Spleen (tissue), 11 donors: Measurements from ENCODE around the gene MICAL3. TPM values are rescaled to one million over a fixed set of nuclear protein-coding genes. Genes with fewer than 3 reads are reported as not detected.

ENCODE experiments used
- DNase-seq: peaks from one replicate; pipeline ENCODE4 v3.0.0-alpha.2; 2020
- H3K27ac ChIP-seq, 8 donors: fragments of 200-600 bp; sonication (generic) in 7 of 8; 1 replicate in 4 of 8; 2 replicates in 4 of 8; pipeline versions ENCODE4 v1.5.0 to v1.8.0; 2016 to 2021; ENCODE audit warnings: inconsistent platforms in 4 of 8, mild to moderate bottlenecking in 4 of 8, moderate library complexity in 1 of 8
- H3K27me3 ChIP-seq, 7 donors: fragments of 200-600 bp; sonication (generic) in 6 of 7; replicated peaks in 1 of 7; 1 replicate in 4 of 7; 2 replicates in 3 of 7; pipeline versions ENCODE4 v1.5.0 to v1.8.0; 2016 to 2021; ENCODE audit warnings: inconsistent platforms in 3 of 7, mild to moderate bottlenecking in 1 of 7
- H3K36me3 ChIP-seq, 6 donors: fragments of 200-600 bp; sonication (generic) in 5 of 6; 1 replicate in 4 of 6; 2 replicates in 2 of 6; pipeline versions ENCODE4 v1.5.0 to v1.8.0; 2016 to 2021; ENCODE audit warnings: inconsistent platforms in 2 of 6
- H3K4me1 ChIP-seq, 6 donors: fragments of 200-600 bp; sonication (generic) in 5 of 6; 1 replicate in 3 of 6; 2 replicates in 3 of 6; pipeline versions ENCODE4 v1.5.0 to v1.8.0; 2016 to 2021; ENCODE audit warnings: inconsistent platforms in 3 of 6
- H3K4me3 ChIP-seq, 8 donors: fragments of 200-600 bp; sonication (generic) in 7 of 8; 1 replicate in 4 of 8; 2 replicates in 4 of 8; pipeline versions ENCODE4 v1.5.0 to v1.8.0; 2016 to 2021; ENCODE audit warnings: inconsistent platforms in 4 of 8, mild to moderate bottlenecking in 4 of 8, moderate library complexity in 2 of 8
- H3K9me3 ChIP-seq, 8 donors: fragments of 200-600 bp; sonication (generic) in 7 of 8; 1 replicate in 4 of 8; 2 replicates in 4 of 8; pipeline versions ENCODE4 v1.5.0 to v1.8.0; 2016 to 2021; ENCODE audit warnings: inconsistent platforms in 4 of 8
- POLR2A ChIP-seq, 3 donors: fragments of 450-650 bp; IDR thresholded peaks; one replicate each; pipeline ENCODE4 v1.5.1; 2017; ENCODE audit warnings: antibody characterized with exemption in 3 of 3, mild to moderate bottlenecking in 1 of 3
- POLR2AphosphoS5 ChIP-seq, 3 donors: sonication (generic); formaldehyde crosslinking; IDR thresholded peaks; one replicate each; pipeline ENCODE4 v1.5.1; 2017; ENCODE audit warnings: antibody characterized with exemption in 3 of 3
- WGBS, 5 donors: extraction: QIAGEN DNeasy Blood & Tissue Kit in 3 of 5; methylation state at CpG; one replicate each; pipeline versions ENCODE4 v1.1.5 to v1.1.7; 2013 to 2018; 5-methylcytosine and 5-hydroxymethylcytosine counted together
- intact Hi-C: fragments of 100-400 bp; cut with DNase I; formaldehyde crosslinking; loops from one replicate; pipeline ENCODE4 v1.15.0; 2023; ENCODE audit warnings: low total_unique reads
- polyA plus RNA-seq, 3 donors: library from polyadenylated mRNA; stranded (reverse); fragments of 200-250 nt; gene quantifications; one replicate each; pipeline ENCODE4 v1.2.1, GENCODE V29; 2013
- total RNA-seq, 7 donors: library from RNA; depleted of rRNA in 3 of 7; stranded (reverse); fragments of >200 nt in 3 of 7; fragmentation: NEBNext Ultra II Directional in 4 of 7; extraction: Animal tissue kit (Norgen Biotek cat#: 25700) in 4 of 7; gene quantifications; one replicate each; pipeline versions ENCODE4 v1.1.0 to v1.2.1, GENCODE V29; 2016 to 2021
- TF ChIP-seq, protein P1 (sequence below), 11 experiments: fragments of 200-600 bp in 7 of 11; fragments of 450-650 bp in 4 of 11; sonication (generic) in 4 of 11; IDR thresholded peaks in 8 of 11; conservative IDR thresholded peaks in 3 of 11; 1 replicate in 7 of 11; 2 replicates in 4 of 11; pipeline versions ENCODE4 v1.4.0 to v1.8.0; 2016 to 2021; ENCODE audit warnings: antibody characterized with exemption in 11 of 11, inconsistent platforms in 4 of 11, mild to moderate bottlenecking in 1 of 11
- donor health status: healthy with polysubstance abuse.
- donor health status: DM: no; HTN: no; CAD: no; lungs with moderate emphysema.
- donor health status: DM: no; HTN: no; CAD: no.
- donor health status: Bipolar disorder and iron deficiency.
- donor health status: healthy.
- donor health status: DM: no; HTN: no; CAD: no.
- donor health status: DM: yes; HTN: yes; CAD: no.

The MICAL3 gene
- total and polyA plus RNA-seq, 10 donors, result 2.6 to 133 (median 75.2) TPM

DNA sequence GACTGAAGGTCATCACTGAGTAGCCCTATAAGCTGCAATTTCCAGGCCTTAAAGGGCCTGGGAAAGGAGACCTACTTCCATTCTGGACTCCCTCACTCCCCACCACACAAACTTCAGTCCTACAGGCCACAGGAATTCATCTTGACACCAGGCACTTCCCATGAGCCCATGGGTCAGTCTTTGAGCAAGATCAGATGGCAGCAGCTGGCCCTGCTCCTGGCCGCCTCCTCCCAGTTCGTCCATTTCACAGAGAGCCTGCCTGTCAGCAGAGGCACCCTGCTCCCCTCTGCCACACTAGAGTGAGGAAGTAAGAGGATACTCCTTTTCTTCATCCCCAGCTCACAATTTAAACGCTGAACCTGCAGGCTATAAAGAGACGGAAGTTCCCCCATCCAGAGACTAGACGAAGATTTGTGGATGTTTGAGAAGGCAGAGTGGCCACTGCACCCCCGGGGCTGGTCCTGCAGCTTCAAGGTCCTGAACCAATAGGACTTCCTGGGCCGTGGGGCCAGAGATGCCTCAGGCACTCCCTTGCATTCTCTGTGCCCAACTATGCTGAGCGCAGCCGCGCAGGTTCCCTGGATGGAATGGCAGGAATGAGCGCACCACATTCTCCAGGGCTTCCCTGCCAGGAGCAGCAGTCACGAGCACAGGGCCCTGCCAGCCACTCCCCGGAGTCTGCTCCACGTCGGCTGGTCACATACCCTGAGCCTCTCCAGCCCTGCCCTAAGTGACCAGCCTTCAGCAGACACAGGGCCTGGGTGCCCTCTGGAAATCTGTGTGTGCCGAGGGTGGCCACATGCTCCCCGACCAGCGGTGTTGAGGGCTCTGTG lies 216.6 kb downstream of the MICAL3 start:
- WGBS, 5 donors, result 83 to 91% (median 87%) methylated on average over 14 to 18 of the region's 18 CpGs
- Histone ChIP-seq H3K36me3 (peaks cover 0 to 100% (median 81%) of the 10 kb centered on the region in 6 donors), H3K4me1 (no peaks in the 10 kb centered on the region), H3K27me3 (no peaks in the 10 kb centered on the region), H3K9me3 (no peaks in the 10 kb centered on the region), H3K4me3 (no peak overlapping the region), H3K27ac (peak overlapping the region in 1 of 8 donors; percentile 25)
- intact Hi-C loops, result no loop called here
- TF ChIP-seq POLR2AphosphoS5 (IDR thresholded peaks at IDR 0.05), result peak in 1 of 3 donors; percentile 27
- TF ChIP-seq, protein P1, sequence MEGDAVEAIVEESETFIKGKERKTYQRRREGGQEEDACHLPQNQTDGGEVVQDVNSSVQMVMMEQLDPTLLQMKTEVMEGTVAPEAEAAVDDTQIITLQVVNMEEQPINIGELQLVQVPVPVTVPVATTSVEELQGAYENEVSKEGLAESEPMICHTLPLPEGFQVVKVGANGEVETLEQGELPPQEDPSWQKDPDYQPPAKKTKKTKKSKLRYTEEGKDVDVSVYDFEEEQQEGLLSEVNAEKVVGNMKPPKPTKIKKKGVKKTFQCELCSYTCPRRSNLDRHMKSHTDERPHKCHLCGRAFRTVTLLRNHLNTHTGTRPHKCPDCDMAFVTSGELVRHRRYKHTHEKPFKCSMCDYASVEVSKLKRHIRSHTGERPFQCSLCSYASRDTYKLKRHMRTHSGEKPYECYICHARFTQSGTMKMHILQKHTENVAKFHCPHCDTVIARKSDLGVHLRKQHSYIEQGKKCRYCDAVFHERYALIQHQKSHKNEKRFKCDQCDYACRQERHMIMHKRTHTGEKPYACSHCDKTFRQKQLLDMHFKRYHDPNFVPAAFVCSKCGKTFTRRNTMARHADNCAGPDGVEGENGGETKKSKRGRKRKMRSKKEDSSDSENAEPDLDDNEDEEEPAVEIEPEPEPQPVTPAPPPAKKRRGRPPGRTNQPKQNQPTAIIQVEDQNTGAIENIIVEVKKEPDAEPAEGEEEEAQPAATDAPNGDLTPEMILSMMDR (IDR thresholded peaks at IDR 0.05 in 8 of 11, conservative IDR thresholded peaks at IDR 0.05 in 3 of 11), result no peak
- TF ChIP-seq POLR2A (IDR thresholded peaks at IDR 0.05), result no peak
- DNase-seq, result no peak

GRCh38 chr22:17807086-17807485 lies 217.3 kb downstream of the MICAL3 start:
- 92 to 94% (median 93%) methylated on average over 10 of the region's 10 CpGs for WGBS, 5 donors
- intact Hi-C loops, result no loop called here
- no peaks in the 10 kb centered on the region for H3K4me1 ChIP-seq
- TF ChIP-seq POLR2AphosphoS5 (IDR thresholded peaks at IDR 0.05) (no peak), POLR2A (IDR thresholded peaks at IDR 0.05) (no peak)
- TF ChIP-seq, protein P1 (IDR thresholded peaks at IDR 0.05 in 8 of 11, conservative IDR thresholded peaks at IDR 0.05 in 3 of 11), result no peak
- no peaks in the 10 kb centered on the region for H3K27me3 ChIP-seq
- H3K9me3 ChIP-seq, result no peaks in the 10 kb centered on the region
- DNase-seq, result no peak
- H3K36me3 ChIP-seq, result peaks cover 0 to 100% (median 74%) of the 10 kb centered on the region in 6 donors
- no peak overlapping the region for H3K4me3 ChIP-seq
- H3K27ac ChIP-seq, result peak overlapping the region in 2 of 8 donors; percentile 11 to 27

DNA sequence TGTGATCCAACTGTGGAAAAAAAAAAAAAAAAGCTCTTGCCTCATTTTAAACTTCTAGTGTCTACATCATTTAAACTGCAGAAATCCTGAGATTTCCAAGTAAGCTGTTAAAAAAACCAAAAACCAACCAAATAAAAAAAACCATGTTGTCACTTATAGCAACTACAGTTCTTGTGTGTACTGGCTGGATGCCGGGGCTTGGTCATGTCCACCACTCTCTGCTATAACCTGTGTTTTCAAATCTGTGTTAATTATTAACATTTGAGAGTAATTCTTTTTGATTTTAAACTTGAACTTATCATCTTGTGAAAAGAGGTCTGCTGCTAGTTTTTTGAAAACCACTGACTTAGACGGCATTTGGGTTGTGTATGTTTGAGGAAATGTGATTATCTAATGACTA lies 217.9 kb downstream of the MICAL3 start:
- DNase-seq, result no peak
- TF ChIP-seq POLR2AphosphoS5 (IDR thresholded peaks at IDR 0.05) (no peak), POLR2A (IDR thresholded peaks at IDR 0.05) (no peak)
- TF ChIP-seq, protein P1 (IDR thresholded peaks at IDR 0.05 in 8 of 11, conservative IDR thresholded peaks at IDR 0.05 in 3 of 11), result no peak
- intact Hi-C loops, result no loop called here
- WGBS, 5 donors, result 50 to 96% (median 91%) methylated on average over 2 of the region's 2 CpGs
- no peak overlapping the region for H3K27ac ChIP-seq
- H3K36me3 ChIP-seq, result peaks cover 0 to 94% (median 69%) of the 10 kb centered on the region in 6 donors
- no peak overlapping the region for H3K4me3 ChIP-seq
- H3K4me1 ChIP-seq, result no peaks in the 10 kb centered on the region
- no peaks in the 10 kb centered on the region for H3K27me3 ChIP-seq
- H3K9me3 ChIP-seq, result no peaks in the 10 kb centered on the region

- no peak for DNase-seq
- no peak for TF ChIP-seq POLR2A (IDR thresholded peaks at IDR 0.05)
- TF ChIP-seq POLR2AphosphoS5 (IDR thresholded peaks at IDR 0.05), result no peak
- TF ChIP-seq, protein P1 (IDR thresholded peaks at IDR 0.05 in 8 of 11, conservative IDR thresholded peaks at IDR 0.05 in 3 of 11), result no peak
- intact Hi-C loops, result no loop called here
- H3K27me3 ChIP-seq, result no peaks in the 10 kb centered on the region
- H3K36me3 ChIP-seq, result peaks cover 0 to 75% (median 52%) of the 10 kb centered on the region in 6 donors
- H3K9me3 ChIP-seq, result no peaks in the 10 kb centered on the region
- 90 to 96% (median 93%) methylated on average over 14 to 22 of the region's 22 CpGs for WGBS, 5 donors
- no peak overlapping the region for H3K4me3 ChIP-seq
- no peak overlapping the region for H3K27ac ChIP-seq
- peaks cover 0 to 14% (median 12%) of the 10 kb centered on the region in 6 donors for H3K4me1 ChIP-seq
Measured at GRCh38 chr22:17804331-17805080, 219.9 kb downstream of the MICAL3 start.
